ENCODE results near the gene GARNL3. TPM values are rescaled to one million over a fixed set of nuclear protein-coding genes. Genes with fewer than 3 reads are reported as not detected.

GARNL3 gene
- total RNA-seq, 1 experiment from 2014 or later, result 2.8 TPM

GRCh38 chr9:127336506-127337352 is 72.2 kb downstream of the GARNL3 start:
- no TSS peak for BruUV-seq (replicated peaks)
- Mint-ChIP-seq H3K4me1 (ENCODE audit: low read depth, unreplicated experiment) (peaks cover 22% of the 10 kb centered on the region), H3K4me3 (ENCODE audit: low read depth, unreplicated experiment) (no peak overlapping the region), H3K27me3 (ENCODE audit: unreplicated experiment) (no peaks in the 10 kb centered on the region), H3K27ac (ENCODE audit: unreplicated experiment) (no peak overlapping the region), H3K9me3 (ENCODE audit: low read depth, unreplicated experiment) (no peaks in the 10 kb centered on the region), H3K36me3 (ENCODE audit: insufficient read depth, unreplicated experiment) (no peaks in the 10 kb centered on the region)
- intact Hi-C loops (cut with micrococcal nuclease; ENCODE audit: unreplicated experiment), result no loop called here
- CTCF ChIA-PET, result interaction anchor here (1.0 kb wide), 1 partner anchor 15 kb away, joined by 3 read pairs; no protein-coding TSS in a partner anchor
- TF ChIP-seq, protein P1, sequence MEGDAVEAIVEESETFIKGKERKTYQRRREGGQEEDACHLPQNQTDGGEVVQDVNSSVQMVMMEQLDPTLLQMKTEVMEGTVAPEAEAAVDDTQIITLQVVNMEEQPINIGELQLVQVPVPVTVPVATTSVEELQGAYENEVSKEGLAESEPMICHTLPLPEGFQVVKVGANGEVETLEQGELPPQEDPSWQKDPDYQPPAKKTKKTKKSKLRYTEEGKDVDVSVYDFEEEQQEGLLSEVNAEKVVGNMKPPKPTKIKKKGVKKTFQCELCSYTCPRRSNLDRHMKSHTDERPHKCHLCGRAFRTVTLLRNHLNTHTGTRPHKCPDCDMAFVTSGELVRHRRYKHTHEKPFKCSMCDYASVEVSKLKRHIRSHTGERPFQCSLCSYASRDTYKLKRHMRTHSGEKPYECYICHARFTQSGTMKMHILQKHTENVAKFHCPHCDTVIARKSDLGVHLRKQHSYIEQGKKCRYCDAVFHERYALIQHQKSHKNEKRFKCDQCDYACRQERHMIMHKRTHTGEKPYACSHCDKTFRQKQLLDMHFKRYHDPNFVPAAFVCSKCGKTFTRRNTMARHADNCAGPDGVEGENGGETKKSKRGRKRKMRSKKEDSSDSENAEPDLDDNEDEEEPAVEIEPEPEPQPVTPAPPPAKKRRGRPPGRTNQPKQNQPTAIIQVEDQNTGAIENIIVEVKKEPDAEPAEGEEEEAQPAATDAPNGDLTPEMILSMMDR (IDR thresholded peaks at IDR 0.05; ENCODE audit: unreplicated experiment), result no peak
- peak; percentile 48 for DNase-seq

- BruUV-seq (replicated peaks), result no TSS peak
Measured at GRCh38 chr9:127340721-127341120, 76.1 kb downstream of the GARNL3 start.

GRCh38 chr9:127341152-127341551 is 76.6 kb downstream of the GARNL3 start:
- peaks cover 13% of the 10 kb centered on the region for H3K4me1 Mint-ChIP-seq (ENCODE audit: low read depth, unreplicated experiment)
- no peaks in the 10 kb centered on the region for H3K27me3 Mint-ChIP-seq (ENCODE audit: unreplicated experiment)
- H3K36me3 Mint-ChIP-seq (ENCODE audit: insufficient read depth, unreplicated experiment), result no peaks in the 10 kb centered on the region
- intact Hi-C loops (cut with micrococcal nuclease; ENCODE audit: unreplicated experiment), result no loop called here
- TF ChIP-seq, protein P1 (IDR thresholded peaks at IDR 0.05; ENCODE audit: unreplicated experiment), result no peak
- H3K4me3 Mint-ChIP-seq (ENCODE audit: low read depth, unreplicated experiment), result no peak overlapping the region
- CTCF ChIA-PET, result no interaction called here
- H3K27ac Mint-ChIP-seq (ENCODE audit: unreplicated experiment), result no peak overlapping the region
- BruUV-seq (replicated peaks), result no TSS peak
- no peaks in the 10 kb centered on the region for H3K9me3 Mint-ChIP-seq (ENCODE audit: low read depth, unreplicated experiment)
- no peak for DNase-seq

More at GRCh38 chr9:127340721-127341120, 76.1 kb downstream of the GARNL3 start:
- H3K4me3 Mint-ChIP-seq (ENCODE audit: low read depth, unreplicated experiment), result no peak overlapping the region
- H3K27ac Mint-ChIP-seq (ENCODE audit: unreplicated experiment), result no peak overlapping the region
- TF ChIP-seq, protein P1 (IDR thresholded peaks at IDR 0.05; ENCODE audit: unreplicated experiment), result no peak
- CTCF ChIA-PET, result no interaction called here
- no peaks in the 10 kb centered on the region for H3K9me3 Mint-ChIP-seq (ENCODE audit: low read depth, unreplicated experiment)
- no peak for DNase-seq
- no peaks in the 10 kb centered on the region for H3K36me3 Mint-ChIP-seq (ENCODE audit: insufficient read depth, unreplicated experiment)
- no peaks in the 10 kb centered on the region for H3K27me3 Mint-ChIP-seq (ENCODE audit: unreplicated experiment)
- intact Hi-C loops (cut with micrococcal nuclease; ENCODE audit: unreplicated experiment), result no loop called here
- H3K4me1 Mint-ChIP-seq (ENCODE audit: low read depth, unreplicated experiment), result peaks cover 13% of the 10 kb centered on the region

DNA sequence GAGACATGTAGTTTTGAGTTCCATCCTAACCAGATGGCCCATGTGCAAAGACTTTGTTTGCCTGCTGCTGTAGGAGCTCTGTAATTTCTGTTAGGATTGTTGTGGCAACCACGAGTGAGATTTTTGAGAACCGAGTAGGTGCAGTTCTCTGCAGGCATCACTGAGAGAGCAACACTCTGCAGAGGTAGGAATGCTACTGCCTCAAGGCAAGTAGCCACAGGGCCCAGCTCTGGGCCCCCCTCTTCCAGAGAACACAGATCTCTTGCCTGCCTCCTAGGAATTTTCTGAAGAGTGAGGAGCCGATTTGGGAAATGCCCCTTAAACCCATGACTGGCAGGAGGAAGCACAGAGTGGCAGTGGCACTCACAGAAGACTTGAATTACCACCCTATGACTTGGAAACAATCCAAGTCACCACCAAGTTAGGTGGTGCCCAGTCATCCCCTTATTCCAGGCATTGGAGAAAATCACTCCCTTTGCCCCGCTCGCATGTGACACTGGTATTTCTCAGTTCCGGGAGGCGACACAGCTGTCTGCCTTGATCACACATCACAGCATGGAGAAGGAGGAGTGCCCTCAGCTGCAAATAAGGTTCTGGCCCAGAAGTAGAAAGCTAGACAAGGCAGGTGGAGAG is 79.9 kb downstream of the GARNL3 start:
- Mint-ChIP-seq H3K9me3 (ENCODE audit: low read depth, unreplicated experiment) (no peaks in the 10 kb centered on the region), H3K27me3 (ENCODE audit: unreplicated experiment) (no peaks in the 10 kb centered on the region), H3K27ac (ENCODE audit: unreplicated experiment) (no peak overlapping the region), H3K4me3 (ENCODE audit: low read depth, unreplicated experiment) (no peak overlapping the region), H3K4me1 (ENCODE audit: low read depth, unreplicated experiment) (no peaks in the 10 kb centered on the region), H3K36me3 (ENCODE audit: insufficient read depth, unreplicated experiment) (no peaks in the 10 kb centered on the region)
- DNase-seq, result no peak
- BruUV-seq (replicated peaks), result no TSS peak
- intact Hi-C loops (cut with micrococcal nuclease; ENCODE audit: unreplicated experiment), result no loop called here
- CTCF ChIA-PET, result no interaction called here
- TF ChIP-seq, protein P1 (IDR thresholded peaks at IDR 0.05; ENCODE audit: unreplicated experiment), result no peak
